SK-N-SH (cell line): ENCODE results near the gene WDR93. TPM values are rescaled to one million over a fixed set of nuclear protein-coding genes. Genes with fewer than 3 reads are reported as not detected.

ENCODE experiments used
- CTCF ChIA-PET: fragments of 300-600, 350-600 bp; formaldehyde crosslinking; extraction: SDS; loops from one replicate; lab custom pipeline; 2021; lab: Yijun Ruan, JAX
- POLR2A ChIA-PET: fragments of 350-600 bp; sonication (Branson Sonifier 250); formaldehyde crosslinking; extraction: SDS; loops from one replicate; lab custom pipeline; 2020; ENCODE audit warnings: antibody characterized with exemption, inconsistent platforms; lab: Yijun Ruan, JAX
- DNase-seq: peaks from one replicate; pipeline ENCODE4 v3.0.0; 2012
- H2AFZ ChIP-seq: fragments of 200-600 bp; sonication (generic); 2 replicates; pipeline ENCODE4 v1.8.1; 2016; ENCODE audit warnings: antibody characterized with exemption, mild to moderate bottlenecking, low read depth
- H3F3A ChIP-seq: fragments of 200-600 bp; sonication (generic); replicated peaks from 2 replicates; pipeline ENCODE3; 2016; ENCODE audit warnings: antibody characterized with exemption, mild to moderate bottlenecking; ENCODE audit not compliant: insufficient read depth
- H3K27ac ChIP-seq, 2 experiments: fragments of 200-500 bp in 1 of 2; fragments of 200-600 bp in 1 of 2; sonication (Bioruptor generic) in 1 of 2; sonication (generic), shearing (Covaris generic) in 1 of 2; 2 replicates each; pipeline versions ENCODE4 v1.5.1 to v1.6.1; 2014 to 2016; ENCODE audit warnings: low read depth in 2 of 2, inconsistent platforms in 1 of 2, low read length in 1 of 2, mild to moderate bottlenecking in 1 of 2, mixed read lengths in 1 of 2
- H3K27me3 ChIP-seq: fragments of 200-600 bp; sonication (generic), shearing (Covaris generic); 2 replicates; pipeline ENCODE4 v1.6.1; 2016; ENCODE audit warnings: mixed run types; ENCODE audit not compliant: insufficient read depth
- H3K36me3 ChIP-seq, 2 experiments: fragments of 200-500 bp in 1 of 2; fragments of 200-600 bp in 1 of 2; sonication (Bioruptor generic) in 1 of 2; sonication (generic) in 1 of 2; replicated peaks in 1 of 2; 2 replicates each; pipeline versions ENCODE3 to v1.5.1; 2014 to 2016; ENCODE audit warnings: low read length in 1 of 2, mild to moderate bottlenecking in 1 of 2; ENCODE audit not compliant: insufficient read depth in 2 of 2, control insufficient read depth in 1 of 2
- H3K4me1 ChIP-seq, 2 experiments: fragments of 200-500 bp in 1 of 2; fragments of 200-600 bp in 1 of 2; sonication (Bioruptor generic) in 1 of 2; sonication (generic), shearing (Covaris generic) in 1 of 2; 2 replicates each; pipeline versions ENCODE4 v1.5.1 to v1.6.1; 2014 to 2016; ENCODE audit warnings: low read depth in 1 of 2, low read length in 1 of 2, mixed run types in 1 of 2; ENCODE audit not compliant: insufficient read depth in 2 of 2, control insufficient read depth in 1 of 2
- H3K4me2 ChIP-seq: fragments of 200-600 bp; sonication (generic), shearing (Covaris generic); 2 replicates; pipeline ENCODE4 v1.6.1; 2017; ENCODE audit warnings: mixed run types
- H3K4me3 ChIP-seq, 2 experiments: fragments of 200-500 bp in 1 of 2; fragments of 200-600 bp in 1 of 2; sonication (Bioruptor generic) in 1 of 2; sonication (generic), shearing (Covaris generic) in 1 of 2; 2 replicates each; pipeline versions ENCODE4 v1.5.1 to v1.8.1; 2014 to 2016; ENCODE audit warnings: low read depth in 2 of 2, inconsistent platforms in 1 of 2, low read length in 1 of 2, mild to moderate bottlenecking in 1 of 2, mixed read lengths in 1 of 2, moderate library complexity in 1 of 2
- H3K79me2 ChIP-seq: fragments of 200-600 bp; sonication (generic); 2 replicates; pipeline ENCODE4 v1.8.1; 2017; ENCODE audit warnings: mild to moderate bottlenecking; ENCODE audit not compliant: insufficient read depth
- H3K9ac ChIP-seq: fragments of 200-600 bp; sonication (generic); 2 replicates; pipeline ENCODE4 v1.6.1; 2017; ENCODE audit warnings: mixed run types
- H3K9me2 ChIP-seq: fragments of 200-600 bp; sonication (generic); 2 replicates; pipeline ENCODE4 v1.6.1; 2017; ENCODE audit warnings: mixed run types
- H3K9me3 ChIP-seq: fragments of 200-600 bp; sonication (generic); 2 replicates; pipeline ENCODE4 v1.6.1; 2017; ENCODE audit warnings: mixed run types, mild to moderate bottlenecking, moderate library complexity
- H4K20me1 ChIP-seq: fragments of 200-600 bp; sonication (generic); 2 replicates; pipeline ENCODE4 v1.6.1; 2017; ENCODE audit warnings: mild to moderate bottlenecking, mixed run types; ENCODE audit not compliant: insufficient read depth
- CHD2 ChIP-seq: fragments of 150-350 bp; IDR thresholded peaks from 2 replicates; pipeline ENCODE4 v1.6.1; 2018; ENCODE audit warnings: low read length; ENCODE audit not compliant: partially characterized antibody
- EZH2phosphoT487 ChIP-seq: fragments of 200-600 bp; sonication (generic); IDR thresholded peaks from 2 replicates; pipeline ENCODE4 v1.6.1; 2017; ENCODE audit warnings: low read depth, mixed run types, mild to moderate bottlenecking, antibody characterized with exemption, moderate library complexity, borderline replicate concordance
- FOSL2 ChIP-seq: IDR thresholded peaks from 2 replicates; pipeline ENCODE4 v1.4.0; 2012; ENCODE audit warnings: low read depth, mild to moderate bottlenecking, moderate library complexity, borderline replicate concordance
- FOXJ3 ChIP-seq: sonication (generic); formaldehyde crosslinking; IDR thresholded peaks from 2 replicates; pipeline ENCODE4 v1.5.1; 2020; ENCODE audit warnings: mild to moderate bottlenecking, missing genetic modification reagents
- FOXM1 ChIP-seq: IDR thresholded peaks from 2 replicates; pipeline ENCODE4 v1.4.0; 2012; ENCODE audit warnings: low read depth, mild to moderate bottlenecking
- MEF2A ChIP-seq: IDR thresholded peaks from 2 replicates; pipeline ENCODE4 v1.4.0; 2012; ENCODE audit warnings: low read depth, borderline replicate concordance
- NRF1 ChIP-seq: IDR thresholded peaks from 2 replicates; pipeline ENCODE4 v1.6.1; 2012; ENCODE audit warnings: low read depth, mild to moderate bottlenecking, low read length
- RAD21 ChIP-seq: IDR thresholded peaks from 2 replicates; pipeline ENCODE4 v1.6.1; 2012; ENCODE audit warnings: mild to moderate bottlenecking, low read length
- RFX5 ChIP-seq: IDR thresholded peaks from 2 replicates; pipeline ENCODE4 v1.6.1; 2012; ENCODE audit warnings: mild to moderate bottlenecking, improper control_type of control experiment, low read length
- SIN3A ChIP-seq: IDR thresholded peaks from 2 replicates; pipeline ENCODE4 v1.6.1; 2012; ENCODE audit warnings: low read depth, mild to moderate bottlenecking, low read length, moderate library complexity, borderline replicate concordance
- TAF1 ChIP-seq: IDR thresholded peaks from 2 replicates; pipeline ENCODE4 v1.6.1; 2012; ENCODE audit warnings: low read depth, mild to moderate bottlenecking, low read length, moderate library complexity, borderline replicate concordance
- TCF12 ChIP-seq: IDR thresholded peaks from 2 replicates; pipeline ENCODE4 v1.4.0; 2012
- WGBS: methylation state at CpG from one replicate; pipeline ENCODE4 v1.1.6; 2017; ENCODE audit warnings: low lambda C conversion rate; 5-methylcytosine and 5-hydroxymethylcytosine counted together
- polyA plus RNA-seq, 3 experiments: library from polyadenylated mRNA; depleted of rRNA; stranded (reverse); fragments of >200 nt; gene quantifications; 2 replicates each; pipeline ENCODE4 v1.2.3, GENCODE V29; 2012
- TF ChIP-seq, protein P1 (sequence below): fragments of 150-350 bp; IDR thresholded peaks from 2 replicates; pipeline ENCODE4 v1.6.1; 2017; ENCODE audit warnings: antibody characterized with exemption, low read length, low read depth, borderline replicate concordance

WDR93 gene
- polyA plus RNA-seq, 1 of the 3 experiments (the other 2 are of a cell fraction), result 0.35 TPM

DNA sequence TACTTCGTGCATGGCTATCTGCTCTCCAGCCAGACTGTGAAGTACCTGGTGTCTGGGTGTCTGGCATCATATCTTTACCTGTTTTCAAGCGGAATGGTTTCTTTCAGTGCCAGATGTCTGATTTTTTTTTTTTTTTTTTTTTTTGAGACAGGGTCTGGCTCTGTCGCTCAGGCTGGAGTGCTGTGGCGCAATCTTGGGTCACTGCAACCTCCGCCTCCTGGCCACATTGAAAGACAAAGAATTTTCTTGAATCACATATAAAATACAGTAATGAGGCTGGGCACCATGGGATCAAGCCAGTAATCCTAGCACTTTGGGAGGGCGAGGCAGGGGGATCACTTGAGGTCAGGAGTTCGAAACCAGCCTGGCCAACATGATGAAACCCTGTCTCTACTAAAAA is 63.2 kb downstream of the WDR93 start:
- DNase-seq, result no peak
- CTCF ChIA-PET, result interaction anchor here (1.4 to 7.2 kb wide), 2 partner anchors 14 to 122 kb away, joined by 5 to 45 read pairs; no protein-coding TSS in a partner anchor
- TF ChIP-seq TAF1 (no peak), MEF2A (no peak), FOSL2 (no peak), RFX5 (no peak), SIN3A (no peak), RAD21 (no peak), CHD2 (no peak), TCF12 (no peak), NRF1 (no peak)
- Histone ChIP-seq H3K9ac (no peak overlapping the region), H3K27me3 (no peaks in the 10 kb centered on the region), H3K9me3 (no peaks in the 10 kb centered on the region), H3K4me1 (peaks cover 0 to 13% of the 10 kb centered on the region in 2 experiments; a peak in 1 of 4 replicates), H2AFZ (no peak overlapping the region), H3K4me3 (no peak overlapping the region), H3K79me2 (no peaks in the 10 kb centered on the region), H3F3A (peaks cover 2% of the 10 kb centered on the region), H3K9me2 (no peaks in the 10 kb centered on the region), H4K20me1 (no peaks in the 10 kb centered on the region), H3K27ac (no peak overlapping the region), H3K4me2 (no peak overlapping the region), H3K36me3 (no peaks in the 10 kb centered on the region)
- POLR2A ChIA-PET, result no interaction called here
- 79% methylated on average over 7 of the region's 7 CpGs for WGBS

DNA sequence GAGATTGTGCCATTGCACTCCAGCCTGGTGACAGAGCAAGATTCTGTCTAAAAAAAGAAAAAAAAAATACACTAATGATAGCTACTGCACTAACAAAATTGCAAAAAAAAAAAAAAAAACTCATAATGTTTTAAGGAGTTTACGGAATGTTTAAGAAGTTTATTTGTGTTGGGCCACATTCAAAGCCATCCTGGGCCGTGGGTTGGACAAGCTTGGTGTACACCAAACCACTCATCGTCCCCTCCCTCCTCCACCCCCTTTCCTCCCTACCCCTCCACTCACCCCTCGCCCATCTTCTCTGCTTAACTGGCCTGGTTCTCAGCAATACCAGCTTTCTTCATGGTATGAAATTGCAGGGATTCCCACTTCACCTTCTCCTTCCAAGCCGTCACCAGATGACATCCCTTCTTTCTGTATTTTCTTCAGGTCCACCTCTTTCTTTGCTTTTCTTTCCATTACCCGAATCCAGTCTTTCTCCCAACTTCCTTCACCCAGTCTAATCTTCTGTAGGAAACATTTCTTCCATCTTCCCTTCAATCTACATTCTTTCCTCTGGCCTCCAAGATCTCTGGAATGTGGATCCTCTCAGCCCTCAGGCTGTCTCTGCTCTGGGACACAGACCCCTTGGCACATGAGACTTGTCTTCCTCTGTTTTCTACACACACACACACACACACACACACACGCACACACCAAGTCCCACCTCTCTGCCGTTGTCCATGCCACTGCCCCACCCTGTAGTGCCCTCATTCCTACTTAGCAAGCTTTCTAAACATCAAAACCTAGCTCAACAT is 63.9 kb downstream of the WDR93 start:
- H3K36me3 ChIP-seq, result no peaks in the 10 kb centered on the region
- no peak overlapping the region for H3K27ac ChIP-seq
- H2AFZ ChIP-seq, result no peak overlapping the region
- H3K4me3 ChIP-seq, result no peak overlapping the region
- DNase-seq, result no peak
- POLR2A ChIA-PET, result no interaction called here
- H3K9me3 ChIP-seq, result no peaks in the 10 kb centered on the region
- 71% methylated on average over 8 of the region's 8 CpGs for WGBS
- H3K27me3 ChIP-seq, result no peaks in the 10 kb centered on the region
- peaks cover 0 to 17% of the 10 kb centered on the region in 2 experiments; a peak in 1 of 4 replicates for H3K4me1 ChIP-seq
- TF ChIP-seq CHD2 (no peak), FOXJ3 (CRISPR knock-in tag) (no peak), EZH2phosphoT487 (no peak), FOXM1 (no peak), MEF2A (no peak)
- TF ChIP-seq, protein P1, sequence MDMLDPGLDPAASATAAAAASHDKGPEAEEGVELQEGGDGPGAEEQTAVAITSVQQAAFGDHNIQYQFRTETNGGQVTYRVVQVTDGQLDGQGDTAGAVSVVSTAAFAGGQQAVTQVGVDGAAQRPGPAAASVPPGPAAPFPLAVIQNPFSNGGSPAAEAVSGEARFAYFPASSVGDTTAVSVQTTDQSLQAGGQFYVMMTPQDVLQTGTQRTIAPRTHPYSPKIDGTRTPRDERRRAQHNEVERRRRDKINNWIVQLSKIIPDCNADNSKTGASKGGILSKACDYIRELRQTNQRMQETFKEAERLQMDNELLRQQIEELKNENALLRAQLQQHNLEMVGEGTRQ, result no peak
- no peaks in the 10 kb centered on the region for H3K9me2 ChIP-seq
- no peaks in the 10 kb centered on the region for H4K20me1 ChIP-seq
- H3K4me2 ChIP-seq, result no peak overlapping the region
- H3K79me2 ChIP-seq, result no peaks in the 10 kb centered on the region
- CTCF ChIA-PET, result interaction anchor here (0.6 to 7.2 kb wide), 4 partner anchors 14 to 159 kb away, joined by 3 to 45 read pairs (median 4); no protein-coding TSS in a partner anchor
- peaks cover 2% of the 10 kb centered on the region for H3F3A ChIP-seq
- H3K9ac ChIP-seq, result no peak overlapping the region
